Thyroid gland (tissue), 4 donors: ENCODE results near the gene SELENOF. TPM values are rescaled to one million over a fixed set of nuclear protein-coding genes. Genes with fewer than 3 reads are reported as not detected.

Experiments used
- DNase-seq, 2 donors: peaks; one replicate each; pipeline ENCODE4 v3.0.0-alpha.2; 2019
- H3K27ac ChIP-seq, 3 donors: fragments of 200-600 bp; sonication (generic); 1 replicate in 2 of 3; 2 replicates in 1 of 3; pipeline ENCODE4 v1.5.1; 2016 to 2019; ENCODE audit warnings: mild to moderate bottlenecking in 1 of 3, moderate library complexity in 1 of 3
- H3K27me3 ChIP-seq: fragments of 200-600 bp; sonication (generic); one replicate; pipeline ENCODE4 v1.5.1; 2019
- H3K36me3 ChIP-seq, 2 donors: fragments of 200-600 bp; sonication (generic); one replicate each; pipeline ENCODE4 v1.5.1; 2016 to 2019
- H3K4me1 ChIP-seq, 2 donors: fragments of 200-600 bp; sonication (generic); one replicate each; pipeline ENCODE4 v1.5.1; 2017 to 2019
- H3K4me3 ChIP-seq, 3 donors: fragments of 200-600 bp; sonication (generic); replicated peaks in 1 of 3; 1 replicate in 2 of 3; 2 replicates in 1 of 3; pipeline ENCODE4 v1.5.1; 2016; ENCODE audit warnings: mild to moderate bottlenecking in 1 of 3
- H3K9me3 ChIP-seq: fragments of 200-600 bp; sonication (generic); one replicate; pipeline ENCODE4 v1.5.1; 2017
- CTCF ChIP-seq, 6 experiments: fragments of 200-600 bp in 3 of 6; fragments of 450-650 bp in 3 of 6; sonication (generic) in 3 of 6; IDR thresholded peaks; one replicate each; pipeline ENCODE4 v1.5.1; 2016 to 2019; ENCODE audit warnings: antibody characterized with exemption in 6 of 6, mild to moderate bottlenecking in 2 of 6, inconsistent platforms in 1 of 6, moderate library complexity in 1 of 6
- POLR2A ChIP-seq, 2 donors: fragments of 450-650 bp; IDR thresholded peaks; one replicate each; pipeline ENCODE4 v1.6.1; 2017; ENCODE audit warnings: antibody characterized with exemption in 2 of 2, mild to moderate bottlenecking in 2 of 2, moderate library complexity in 1 of 2
- WGBS, 2 donors: methylation state at CpG; one replicate each; pipeline ENCODE4 v1.1.5; 2017; 5-methylcytosine and 5-hydroxymethylcytosine counted together
- intact Hi-C: fragments of 100-400 bp; cut with DNase I; formaldehyde crosslinking; loops from one replicate; pipeline ENCODE4 v1.15.1; 2023
- total RNA-seq, 4 donors: library from RNA; depleted of rRNA; stranded (reverse); fragments of >200 nt; gene quantifications; one replicate each; pipeline ENCODE4 v1.2.3, GENCODE V29; 2016

The SELENOF gene
- total RNA-seq = 100 to 1,000 TPM; 232 to 299 (median 288) TPM

GRCh38 chr1:86913896-86914600, at the start of gene SELENOF:
SELENOF (minus strand) TSS chr1:86914126; CDS start chr1:86914111, 15 bp downstream.
- peaks cover 23 to 31% of the 10 kb centered on the region in 2 donors for H3K4me1 ChIP-seq
- intact Hi-C loops = no loop called here
- H3K27me3 ChIP-seq = no peaks in the 10 kb centered on the region
- TF ChIP-seq CTCF (IDR thresholded peaks at IDR 0.05) (no peak), POLR2A (IDR thresholded peaks at IDR 0.05) (peak in 1 of 2 donors; percentile 78)
- no peaks in the 10 kb centered on the region for H3K9me3 ChIP-seq
- WGBS, 2 donors = 0% methylated on average over 34 to 39 of the region's 44 CpGs
- H3K27ac ChIP-seq = peak within 1 kb of the TSS; percentile 84 to 94 (median 94)
- peak within 1 kb of the TSS; percentile 60 to 76 (median 75) for H3K4me3 ChIP-seq
- DNase-seq = peak; percentile 99
- no peaks in the 10 kb centered on the region for H3K36me3 ChIP-seq

GRCh38 chr1:86960548-86960947, 46.6 kb upstream of the SELENOF start:
- Histone ChIP-seq H3K4me3 (no peak overlapping the region), H3K36me3 (no peaks in the 10 kb centered on the region), H3K4me1 (no peaks in the 10 kb centered on the region), H3K27me3 (no peaks in the 10 kb centered on the region), H3K9me3 (no peaks in the 10 kb centered on the region), H3K27ac (no peak overlapping the region)
- no peak for TF ChIP-seq CTCF (IDR thresholded peaks at IDR 0.05)
- no peak for TF ChIP-seq POLR2A (IDR thresholded peaks at IDR 0.05)
- intact Hi-C loops = no loop called here
- DNase-seq = no peak

GRCh38 chr1:86957221-86957620, 43.3 kb upstream of the SELENOF start:
- no peak for DNase-seq
- no peak for TF ChIP-seq CTCF (IDR thresholded peaks at IDR 0.05)
- TF ChIP-seq POLR2A (IDR thresholded peaks at IDR 0.05) = no peak
- Histone ChIP-seq H3K27me3 (no peaks in the 10 kb centered on the region), H3K27ac (no peak overlapping the region), H3K4me1 (no peaks in the 10 kb centered on the region), H3K9me3 (no peaks in the 10 kb centered on the region), H3K36me3 (no peaks in the 10 kb centered on the region), H3K4me3 (no peak overlapping the region)
- intact Hi-C loops = no loop called here

GRCh38 chr1:86956221-86956620, 42.3 kb upstream of the SELENOF start:
- Histone ChIP-seq H3K27me3 (no peaks in the 10 kb centered on the region), H3K4me1 (no peaks in the 10 kb centered on the region), H3K27ac (no peak overlapping the region), H3K4me3 (no peak overlapping the region), H3K9me3 (no peaks in the 10 kb centered on the region), H3K36me3 (no peaks in the 10 kb centered on the region)
- intact Hi-C loops = no loop called here
- no peak for TF ChIP-seq POLR2A (IDR thresholded peaks at IDR 0.05)
- TF ChIP-seq CTCF (IDR thresholded peaks at IDR 0.05) = no peak
- DNase-seq = no peak

- Histone ChIP-seq H3K27me3 (no peaks in the 10 kb centered on the region), H3K4me1 (no peaks in the 10 kb centered on the region), H3K4me3 (no peak overlapping the region), H3K36me3 (no peaks in the 10 kb centered on the region), H3K9me3 (no peaks in the 10 kb centered on the region), H3K27ac (no peak overlapping the region)
- DNase-seq = no peak
- TF ChIP-seq CTCF (IDR thresholded peaks at IDR 0.05) = no peak
- no peak for TF ChIP-seq POLR2A (IDR thresholded peaks at IDR 0.05)
- intact Hi-C loops = no loop called here
- WGBS, 2 donors = 90 to 91% methylated on average over 3 of the region's 3 CpGs
Measured at GRCh38 chr1:86955678-86956077, 41.8 kb upstream of the SELENOF start.
